Measurements from ENCODE around the gene FBXW7.

FBXW7 gene

DNA sequence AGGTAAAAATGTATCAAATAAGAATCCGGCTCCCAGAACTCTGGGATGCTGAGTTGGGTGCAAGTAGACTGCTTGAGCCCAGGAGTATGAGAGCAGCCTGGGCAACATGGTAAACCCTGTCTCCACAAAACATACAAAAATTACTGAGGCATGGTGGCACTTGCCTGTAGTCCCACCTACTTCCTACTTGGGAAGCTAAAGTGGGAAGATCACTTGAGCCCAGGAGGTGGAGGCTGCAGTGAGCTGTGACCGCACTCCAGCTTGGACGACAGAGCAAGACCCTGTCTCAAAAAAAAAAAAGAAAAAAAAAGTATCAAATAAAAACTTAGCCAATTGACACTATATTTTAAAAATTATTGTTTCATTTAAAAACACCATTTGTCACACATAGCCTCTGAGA lies 84.4 kb downstream of the FBXW7 start:
- Mint-ChIP-seq H3K4me1 (peaks cover 55% of the 10 kb centered on the region), H3K27ac (no peak overlapping the region)

DNA sequence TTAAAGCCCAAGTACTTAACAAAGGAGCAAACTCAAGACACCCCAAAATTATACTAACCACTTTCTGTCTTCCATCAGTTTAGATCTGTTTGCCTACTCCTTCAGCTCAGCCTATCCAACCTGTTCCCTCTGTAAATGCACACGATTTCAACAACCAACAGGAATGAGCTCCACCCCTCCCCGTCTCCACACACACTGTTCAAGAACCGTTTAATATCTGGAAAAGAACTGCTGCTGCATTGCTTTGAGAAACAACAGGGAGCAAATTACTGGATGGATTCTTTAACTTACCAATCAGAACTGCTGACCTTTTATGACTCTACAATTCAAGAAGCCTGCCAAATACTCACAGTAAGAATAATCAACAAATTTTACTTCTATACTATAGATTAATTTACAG lies 87.0 kb downstream of the FBXW7 start:
- Mint-ChIP-seq H3K9me3 (no peaks in the 10 kb centered on the region), H3K4me3 (no peak overlapping the region), H3K27ac (no peak overlapping the region), H3K27me3 (no peaks in the 10 kb centered on the region), H3K4me1 (peaks cover 42% of the 10 kb centered on the region), H3K36me3 (peaks cover 2% of the 10 kb centered on the region)

More for the DNA sequence above, 84.4 kb downstream of the FBXW7 start:
- H3K4me3 Mint-ChIP-seq = no peak overlapping the region
- H3K36me3 Mint-ChIP-seq = peaks cover 4% of the 10 kb centered on the region
- no peaks in the 10 kb centered on the region for H3K27me3 Mint-ChIP-seq
- no peaks in the 10 kb centered on the region for H3K9me3 Mint-ChIP-seq

DNA sequence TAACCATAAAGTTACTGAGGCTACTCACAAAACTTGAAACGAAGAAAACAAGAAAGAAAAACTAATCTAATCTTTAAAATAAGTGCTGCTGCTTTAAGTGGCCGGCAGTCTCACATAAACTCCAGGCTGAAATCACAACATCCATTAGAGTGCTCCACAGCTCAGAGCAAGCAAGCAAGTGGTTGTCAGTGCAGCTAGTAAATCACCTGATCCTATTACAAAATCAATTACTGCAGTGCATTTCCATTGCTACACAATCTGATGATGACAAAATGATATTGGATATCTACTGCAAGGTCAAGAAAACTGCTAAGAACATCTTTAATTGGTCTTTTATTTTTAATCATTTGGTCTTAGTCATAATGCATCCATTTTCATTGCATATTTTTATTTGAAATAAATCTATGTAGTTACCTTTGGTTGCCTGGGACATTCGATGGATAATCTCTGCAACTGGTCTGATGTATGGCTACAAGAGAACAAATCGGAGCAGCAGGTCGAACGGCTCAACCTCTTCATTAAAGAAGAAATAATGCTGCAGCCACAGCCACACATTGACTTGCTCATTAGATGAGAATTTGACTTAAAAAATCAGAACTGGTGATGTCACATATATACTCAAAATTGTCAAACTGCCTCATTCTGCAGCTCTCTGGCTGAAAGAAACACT lies 87.7 kb downstream of the FBXW7 start:
- H3K27me3 Mint-ChIP-seq = no peaks in the 10 kb centered on the region
- peaks cover 2% of the 10 kb centered on the region for H3K36me3 Mint-ChIP-seq
- H3K9me3 Mint-ChIP-seq = no peaks in the 10 kb centered on the region
- H3K4me1 Mint-ChIP-seq = peaks cover 42% of the 10 kb centered on the region
- no peak overlapping the region for H3K27ac Mint-ChIP-seq
- H3K4me3 Mint-ChIP-seq = no peak overlapping the region

DNA sequence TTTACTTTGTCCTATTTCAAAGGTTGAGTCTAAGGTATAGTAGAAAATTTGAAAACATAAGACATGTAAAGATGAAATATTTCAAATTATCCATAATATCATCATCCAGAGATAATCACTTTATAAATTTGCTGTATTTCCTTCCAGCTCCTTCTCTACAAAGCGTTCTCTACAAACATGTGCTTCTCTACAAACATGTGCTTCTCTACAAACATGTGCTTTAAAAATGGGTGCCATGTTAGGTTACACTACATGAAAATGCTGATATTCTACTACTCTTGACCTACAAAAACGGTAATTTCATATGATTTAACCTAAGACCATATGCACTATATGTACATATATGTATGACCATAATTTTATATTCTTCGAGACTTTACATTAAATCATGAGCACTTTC lies 92.0 kb downstream of the FBXW7 start:
- H3K27ac Mint-ChIP-seq = no peak overlapping the region
- H3K27me3 Mint-ChIP-seq = no peaks in the 10 kb centered on the region
- peaks cover 10% of the 10 kb centered on the region for H3K36me3 Mint-ChIP-seq
- H3K9me3 Mint-ChIP-seq = peaks cover 5% of the 10 kb centered on the region
- peaks cover 41% of the 10 kb centered on the region for H3K4me1 Mint-ChIP-seq
- H3K4me3 Mint-ChIP-seq = no peak overlapping the region

DNA sequence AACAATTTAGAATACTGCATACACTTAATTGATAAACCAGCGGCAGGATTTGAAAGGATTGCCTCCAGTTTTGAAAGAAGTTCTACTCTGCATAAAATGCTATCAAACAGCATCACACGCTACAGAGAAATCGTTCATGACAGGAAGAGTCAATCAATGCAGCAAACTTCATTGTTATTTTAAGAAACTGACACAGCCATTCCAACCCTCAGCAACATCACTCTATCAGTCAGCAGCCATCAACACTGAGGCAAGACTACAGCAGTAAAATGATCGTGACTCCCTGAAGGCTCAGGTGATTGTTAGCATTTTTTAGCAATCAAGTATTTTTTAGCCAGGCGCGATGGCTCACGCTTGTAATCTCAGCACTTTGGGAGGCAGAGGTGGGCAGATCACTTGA lies 98.3 kb downstream of the FBXW7 start:
- no peak overlapping the region for H3K27ac Mint-ChIP-seq
- H3K27me3 Mint-ChIP-seq = no peaks in the 10 kb centered on the region
- H3K9me3 Mint-ChIP-seq = peaks cover 4% of the 10 kb centered on the region
- no peak overlapping the region for H3K4me3 Mint-ChIP-seq
- H3K36me3 Mint-ChIP-seq = peaks cover 25% of the 10 kb centered on the region
- peaks cover 46% of the 10 kb centered on the region for H3K4me1 Mint-ChIP-seq

DNA sequence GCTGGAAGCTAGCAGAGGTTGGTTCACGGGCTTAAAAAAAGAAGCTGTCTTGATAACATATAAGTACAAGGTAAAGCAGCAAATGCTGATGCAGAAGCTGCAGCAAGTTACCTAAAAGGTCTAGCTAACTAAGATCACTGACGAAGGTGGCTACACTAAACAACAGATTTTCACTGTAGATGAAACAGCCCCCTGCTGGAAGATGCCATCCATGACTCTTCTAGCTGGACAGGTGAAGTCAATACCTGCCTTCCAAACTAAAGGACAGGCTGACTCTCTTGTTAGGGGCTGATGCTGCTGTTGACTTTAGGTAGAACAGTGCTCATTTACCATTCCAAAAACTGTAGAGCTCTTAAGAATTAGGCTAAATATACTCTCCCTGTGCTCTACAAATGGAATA lies 99.5 kb downstream of the FBXW7 start:
- Mint-ChIP-seq H3K36me3 (peaks cover 20% of the 10 kb centered on the region), H3K9me3 (no peaks in the 10 kb centered on the region), H3K4me1 (peaks cover 44% of the 10 kb centered on the region), H3K27ac (no peak overlapping the region), H3K4me3 (no peak overlapping the region), H3K27me3 (no peaks in the 10 kb centered on the region)

DNA sequence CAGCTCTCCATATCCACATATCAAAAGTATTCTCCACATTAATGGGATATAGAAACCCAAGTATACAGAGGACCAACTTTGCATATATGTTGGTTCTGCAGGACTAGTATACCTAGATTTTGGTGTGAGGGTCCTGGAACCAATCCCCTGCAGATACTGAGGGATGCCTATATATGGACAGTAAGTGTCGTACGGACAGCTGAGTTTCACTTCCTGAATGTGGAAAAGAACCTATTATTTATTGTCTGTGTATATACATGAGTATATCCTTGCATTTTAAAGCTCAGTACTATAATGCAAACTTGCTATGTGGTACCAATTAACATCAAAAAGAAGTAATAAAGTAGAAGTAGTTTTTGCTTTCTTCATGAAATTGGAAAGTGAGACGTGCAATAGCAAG lies 101.9 kb downstream of the FBXW7 start:
- H3K27ac Mint-ChIP-seq = no peak overlapping the region
- H3K4me1 Mint-ChIP-seq = peaks cover 53% of the 10 kb centered on the region

DNA sequence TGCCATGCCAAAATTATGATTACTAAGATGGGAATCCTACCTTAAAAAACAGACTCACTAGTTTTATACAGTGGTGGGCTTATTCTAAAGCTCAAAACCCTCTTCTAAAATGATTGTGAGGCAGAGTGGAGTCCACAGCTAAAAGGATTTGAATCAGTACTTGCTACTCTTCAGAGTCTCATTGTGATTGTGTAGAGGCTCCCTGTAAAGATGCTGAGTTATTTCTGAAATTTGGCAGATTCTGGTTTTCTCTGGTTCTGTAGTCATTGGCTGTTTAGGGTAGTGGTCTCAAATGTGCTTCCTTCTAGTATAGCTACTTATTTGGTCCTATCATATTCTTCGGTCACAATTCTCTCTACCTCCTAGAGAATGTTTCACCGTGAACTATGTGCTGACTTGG lies 104.1 kb downstream of the FBXW7 start:
- Mint-ChIP-seq H3K27me3 (no peaks in the 10 kb centered on the region), H3K9me3 (no peaks in the 10 kb centered on the region), H3K4me3 (no peak overlapping the region), H3K27ac (peak overlapping the region; percentile 24), H3K4me1 (peaks cover 48% of the 10 kb centered on the region), H3K36me3 (peaks cover 19% of the 10 kb centered on the region)

More for the DNA sequence above, 101.9 kb downstream of the FBXW7 start:
- Mint-ChIP-seq H3K4me3 (no peak overlapping the region), H3K27me3 (no peaks in the 10 kb centered on the region), H3K36me3 (peaks cover 26% of the 10 kb centered on the region), H3K9me3 (no peaks in the 10 kb centered on the region)

DNA sequence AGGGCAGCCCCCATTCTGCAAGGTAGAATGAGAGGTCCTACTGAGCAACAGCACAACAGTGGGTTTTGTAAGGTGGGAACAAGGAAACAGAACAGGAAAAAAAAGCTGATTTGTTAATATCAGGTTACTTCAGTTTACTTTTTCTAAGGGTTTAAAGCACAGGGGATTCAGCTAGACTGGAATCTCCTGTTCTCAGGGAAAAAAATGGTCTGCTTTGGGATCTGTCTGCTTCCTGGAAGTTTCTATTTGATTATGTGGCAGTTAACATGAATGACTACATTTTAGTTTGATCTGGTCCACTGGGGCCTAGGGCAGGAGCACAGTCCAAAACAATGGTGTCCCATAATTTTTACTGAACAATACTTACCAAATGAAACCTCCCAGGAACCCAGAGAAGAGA lies 104.6 kb downstream of the FBXW7 start:
- Mint-ChIP-seq H3K4me3 (no peak overlapping the region), H3K27me3 (no peaks in the 10 kb centered on the region), H3K27ac (no peak overlapping the region), H3K4me1 (peaks cover 47% of the 10 kb centered on the region), H3K36me3 (peaks cover 19% of the 10 kb centered on the region), H3K9me3 (no peaks in the 10 kb centered on the region)

DNA sequence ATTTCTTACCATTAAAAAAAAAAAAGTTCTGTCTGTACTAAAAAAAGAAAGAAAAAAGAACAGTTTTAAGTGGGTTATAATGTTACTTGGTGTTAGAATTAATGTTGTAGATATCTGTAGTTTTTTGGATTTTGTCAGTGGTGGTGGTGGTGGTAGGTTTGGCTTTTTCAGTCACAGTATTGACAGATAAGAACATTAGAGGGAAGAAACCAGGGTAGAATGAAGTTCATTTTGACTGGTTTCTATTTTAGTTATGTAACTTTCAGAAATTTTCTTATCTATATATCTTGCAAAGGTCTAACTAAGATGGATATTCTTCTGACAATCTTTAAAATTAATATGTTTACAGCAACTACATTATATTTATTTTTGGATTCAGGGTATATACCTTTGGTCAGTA lies 105.4 kb downstream of the FBXW7 start:
- peaks cover 46% of the 10 kb centered on the region for H3K4me1 Mint-ChIP-seq
- no peak overlapping the region for H3K27ac Mint-ChIP-seq
- no peaks in the 10 kb centered on the region for H3K9me3 Mint-ChIP-seq
- H3K27me3 Mint-ChIP-seq = no peaks in the 10 kb centered on the region
- no peak overlapping the region for H3K4me3 Mint-ChIP-seq
- peaks cover 18% of the 10 kb centered on the region for H3K36me3 Mint-ChIP-seq

DNA sequence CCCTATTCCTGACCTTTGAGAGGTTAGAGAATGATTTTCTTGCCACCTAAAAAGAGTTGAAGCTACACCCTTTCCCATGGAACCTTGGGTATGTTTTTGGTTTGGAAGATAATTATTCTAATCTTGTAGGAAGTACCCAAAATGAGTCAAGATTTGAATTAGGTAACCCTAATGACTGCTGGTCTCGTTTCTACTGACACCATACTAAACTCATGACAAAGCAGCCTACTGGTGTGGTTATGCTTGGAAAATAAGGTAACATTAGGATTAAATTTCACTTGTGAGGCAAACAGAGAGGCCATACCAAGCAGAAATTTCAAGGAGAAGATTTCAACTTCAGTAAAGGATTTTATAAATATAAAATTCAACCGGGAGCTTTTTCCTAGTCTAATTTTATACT lies 107.9 kb downstream of the FBXW7 start:
- Mint-ChIP-seq H3K36me3 (peaks cover 19% of the 10 kb centered on the region), H3K9me3 (no peaks in the 10 kb centered on the region), H3K4me1 (peaks cover 47% of the 10 kb centered on the region), H3K27ac (no peak overlapping the region), H3K27me3 (no peaks in the 10 kb centered on the region), H3K4me3 (no peak overlapping the region)

DNA sequence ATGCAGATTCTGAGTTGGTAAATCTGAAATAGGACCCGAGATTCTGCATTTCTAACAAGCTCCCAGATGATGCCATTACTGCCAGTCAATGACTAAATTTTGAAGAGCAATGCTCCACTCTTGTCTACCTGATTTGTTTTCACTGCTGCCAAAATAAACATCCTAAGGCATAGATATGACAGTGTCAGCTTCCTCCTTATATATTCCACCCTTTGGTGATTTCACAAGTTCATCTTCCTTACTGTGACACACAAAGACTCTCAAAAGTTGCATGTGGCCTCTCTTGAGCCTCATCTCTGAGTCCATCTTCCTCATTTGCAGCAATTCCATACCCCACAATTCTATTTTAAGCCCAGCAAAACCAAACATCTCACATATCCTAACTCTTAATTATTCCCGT lies 110.9 kb downstream of the FBXW7 start:
- H3K27me3 Mint-ChIP-seq = no peaks in the 10 kb centered on the region
- H3K36me3 Mint-ChIP-seq = peaks cover 17% of the 10 kb centered on the region
- no peak overlapping the region for H3K4me3 Mint-ChIP-seq
- no peak overlapping the region for H3K27ac Mint-ChIP-seq
- no peaks in the 10 kb centered on the region for H3K9me3 Mint-ChIP-seq
- H3K4me1 Mint-ChIP-seq = peaks cover 53% of the 10 kb centered on the region

DNA sequence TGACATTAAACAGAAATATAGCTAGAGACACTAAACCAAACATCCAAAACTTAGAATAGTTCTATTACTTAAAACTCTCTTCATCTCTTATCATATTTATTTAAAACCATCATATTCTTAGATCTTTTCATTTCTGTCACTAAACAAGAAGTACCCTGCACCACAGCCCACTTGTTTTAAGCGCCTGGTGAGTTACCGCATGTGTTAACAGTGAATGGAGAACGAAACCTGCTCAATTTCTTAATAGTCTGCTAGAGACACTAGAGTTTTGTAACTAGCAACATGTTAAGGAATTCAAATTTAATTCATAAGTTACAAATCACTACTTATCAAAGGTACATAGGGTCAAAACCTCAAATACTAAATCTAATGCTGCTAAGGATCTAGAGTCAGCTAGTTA lies 111.5 kb downstream of the FBXW7 start:
- H3K4me3 Mint-ChIP-seq = no peak overlapping the region
- H3K4me1 Mint-ChIP-seq = peaks cover 58% of the 10 kb centered on the region

DNA sequence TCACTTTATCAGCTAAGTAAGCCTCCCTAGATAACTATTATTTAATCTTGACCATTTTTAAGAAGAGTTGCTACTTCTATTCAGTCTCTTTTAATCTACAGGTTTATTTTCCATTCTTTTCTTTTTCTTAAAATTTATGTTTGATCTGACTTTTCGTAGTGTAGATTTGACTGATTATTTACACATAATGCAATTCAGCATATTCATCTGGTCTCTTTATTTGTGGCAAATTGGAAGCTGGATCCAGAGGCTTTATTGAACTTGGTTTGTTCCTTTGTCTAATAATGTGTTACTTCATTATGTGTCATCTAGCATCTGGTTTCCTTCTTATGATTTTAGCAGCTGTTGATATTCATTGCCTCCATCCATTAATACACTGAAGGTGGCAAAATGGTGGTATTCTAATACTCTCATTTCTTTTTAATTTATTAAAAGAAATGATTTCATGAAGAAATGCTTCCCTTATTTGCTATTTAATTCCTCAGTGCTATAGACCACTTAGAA lies 113.0 kb downstream of the FBXW7 start:
- Mint-ChIP-seq H3K36me3 (peaks cover 8% of the 10 kb centered on the region), H3K4me3 (no peak overlapping the region), H3K9me3 (no peaks in the 10 kb centered on the region), H3K4me1 (peaks cover 67% of the 10 kb centered on the region), H3K27ac (no peak overlapping the region), H3K27me3 (no peaks in the 10 kb centered on the region)

More for the DNA sequence above, 111.5 kb downstream of the FBXW7 start:
- Mint-ChIP-seq H3K27ac (no peak overlapping the region), H3K9me3 (no peaks in the 10 kb centered on the region), H3K27me3 (no peaks in the 10 kb centered on the region), H3K36me3 (peaks cover 12% of the 10 kb centered on the region)

DNA sequence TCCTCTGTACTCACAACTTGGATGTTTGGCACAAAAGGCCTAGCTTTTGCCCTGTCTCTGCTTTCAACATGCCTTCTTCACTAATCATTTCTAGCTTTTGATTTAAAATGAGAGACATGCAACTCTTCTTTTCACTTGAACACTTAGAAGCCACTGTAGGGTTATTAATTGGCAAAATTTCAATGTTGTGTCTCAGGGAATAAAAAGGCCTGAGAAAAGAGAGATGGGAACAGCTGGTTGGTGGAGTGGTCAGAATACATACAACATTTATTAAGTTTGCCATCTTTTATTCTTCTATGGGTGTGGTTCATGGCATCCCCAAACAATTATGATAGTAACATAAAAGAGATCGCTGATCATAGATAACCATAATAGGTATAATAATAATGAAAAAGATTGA lies 114.3 kb downstream of the FBXW7 start:
- H3K4me1 Mint-ChIP-seq = peaks cover 70% of the 10 kb centered on the region
- peaks cover 6% of the 10 kb centered on the region for H3K36me3 Mint-ChIP-seq
- H3K4me3 Mint-ChIP-seq = no peak overlapping the region
- H3K27ac Mint-ChIP-seq = no peak overlapping the region
- no peaks in the 10 kb centered on the region for H3K27me3 Mint-ChIP-seq
- H3K9me3 Mint-ChIP-seq = no peaks in the 10 kb centered on the region

DNA sequence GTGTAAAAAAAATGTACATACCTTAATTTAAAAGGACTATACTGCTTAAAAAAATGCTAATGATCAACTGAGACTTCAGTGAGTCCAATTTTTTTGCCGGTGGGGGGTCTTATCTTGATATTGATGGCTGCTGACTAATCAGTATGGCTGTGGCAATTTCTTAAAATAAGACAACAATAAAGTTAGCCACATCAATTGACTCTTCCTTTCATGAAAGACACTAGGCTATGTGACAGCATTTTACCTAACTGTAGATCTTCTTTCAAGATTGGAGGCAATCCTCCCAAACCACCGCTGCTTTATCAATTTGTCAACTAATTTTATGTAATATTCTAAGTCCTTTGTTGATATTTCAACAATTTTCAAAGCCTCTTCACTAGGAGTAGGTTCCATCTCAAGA lies 116.1 kb downstream of the FBXW7 start:
- H3K27me3 Mint-ChIP-seq = no peaks in the 10 kb centered on the region
- H3K4me1 Mint-ChIP-seq = peaks cover 69% of the 10 kb centered on the region
- H3K27ac Mint-ChIP-seq = no peak overlapping the region
- peaks cover 2% of the 10 kb centered on the region for H3K36me3 Mint-ChIP-seq
- H3K4me3 Mint-ChIP-seq = no peak overlapping the region
- no peaks in the 10 kb centered on the region for H3K9me3 Mint-ChIP-seq

DNA sequence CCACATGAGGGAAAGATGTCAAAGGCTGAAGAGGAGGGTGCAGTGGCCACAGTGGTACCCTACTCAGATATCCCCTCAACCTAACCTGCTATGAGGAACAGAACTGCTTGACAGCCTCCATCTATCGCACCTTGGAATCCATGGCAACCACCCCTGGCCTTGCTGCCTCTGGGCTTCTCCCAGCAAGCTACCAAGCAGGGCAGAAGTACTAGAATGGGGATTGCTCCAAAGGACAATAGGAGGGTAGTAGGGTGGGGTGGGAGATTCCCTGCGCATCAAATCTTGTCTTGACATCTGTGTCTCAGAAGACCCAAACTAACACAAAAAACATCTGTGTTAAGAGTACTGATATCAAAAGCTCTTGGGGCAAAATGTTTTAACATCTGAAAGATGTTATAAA lies 118.2 kb downstream of the FBXW7 start:
- H3K27ac Mint-ChIP-seq = no peak overlapping the region
- no peaks in the 10 kb centered on the region for H3K9me3 Mint-ChIP-seq
- H3K4me1 Mint-ChIP-seq = peaks cover 69% of the 10 kb centered on the region
- no peaks in the 10 kb centered on the region for H3K27me3 Mint-ChIP-seq
- H3K4me3 Mint-ChIP-seq = no peak overlapping the region
- H3K36me3 Mint-ChIP-seq = no peaks in the 10 kb centered on the region

All from activated naive CD4-positive, alpha-beta T cell treated with anti-CD3 and anti-CD28 coated beads, Interleukin-2, amount 50 U/mL, for 24 hours (primary cell).